BJ (cell line): ENCODE results near the gene CDC25A. TPM values are rescaled to one million over a fixed set of nuclear protein-coding genes. Genes with fewer than 3 reads are reported as not detected.

ENCODE experiments used
- CTCF ChIA-PET: fragments of 350-600 bp; formaldehyde crosslinking; extraction: SDS; loops from one replicate; lab custom pipeline; 2021; ENCODE audit warnings: antibody characterized with exemption, inconsistent platforms; lab: Yijun Ruan, JAX
- POLR2A ChIA-PET: fragments of 300-600 bp; sonication (Branson Sonifier 250); formaldehyde crosslinking; extraction: SDS; loops from one replicate; lab custom pipeline; 2021; ENCODE audit warnings: antibody characterized with exemption; lab: Charles Lee
- DNase-seq: peaks from one replicate; pipeline ENCODE4 v3.0.0-alpha.2; 2011; ENCODE audit warnings: low read depth
- H3K27me3 ChIP-seq: 2 replicates; pipeline ENCODE4 v1.6.0; 2011; ENCODE audit warnings: low read length; ENCODE audit not compliant: control insufficient read depth, insufficient read depth
- H3K36me3 ChIP-seq: 2 replicates; pipeline ENCODE4 v1.5.1; 2011; ENCODE audit warnings: low read length; ENCODE audit not compliant: control insufficient read depth, insufficient read depth
- H3K4me3 ChIP-seq: 2 replicates; pipeline ENCODE4 v1.5.1; 2011; ENCODE audit warnings: low read depth, mild to moderate bottlenecking, control low read depth, low read length
- polyA plus RNA-seq: library from polyadenylated mRNA; depleted of rRNA; stranded (reverse); fragments of >200 nt; gene quantifications from 2 replicates; pipeline ENCODE4 v1.2.3, GENCODE V29; 2011
- TF ChIP-seq, protein P1 (sequence below): IDR thresholded peaks from 2 replicates; pipeline ENCODE4 v1.5.1; 2011; ENCODE audit warnings: low read depth, mild to moderate bottlenecking, control low read depth, inconsistent platforms, low read length, moderate library complexity; ENCODE audit not compliant: insufficient read depth

CDC25A gene
- polyA plus RNA-seq, 1 experiment: 1.9 TPM

DNA sequence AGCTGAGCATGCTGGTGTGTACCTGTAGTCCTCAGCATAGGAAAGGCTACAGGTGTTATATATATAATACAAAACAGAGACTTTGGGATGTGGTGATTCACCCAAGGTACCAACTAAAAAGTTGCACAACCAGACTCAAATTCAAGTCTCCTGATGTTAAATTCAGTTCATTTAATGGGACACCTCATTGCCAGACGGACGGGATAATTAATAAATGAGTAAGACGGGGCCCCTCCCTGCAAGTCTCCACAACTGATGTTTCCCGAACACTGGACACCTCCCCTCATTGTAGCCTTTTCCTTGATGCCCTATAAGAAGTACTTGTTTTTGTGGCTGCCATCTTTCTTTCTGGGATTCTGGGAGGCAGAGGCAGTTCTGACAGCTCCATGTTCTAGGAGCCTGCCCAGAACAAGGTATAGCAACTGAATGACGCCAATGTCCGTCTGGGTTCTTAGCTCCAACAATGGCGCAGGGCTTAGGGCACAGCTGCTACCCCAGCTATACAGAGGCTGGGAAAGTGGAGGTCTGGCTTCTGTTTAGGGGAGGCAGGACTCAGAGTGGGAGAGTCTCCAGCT, 50.7 kb downstream of the CDC25A start:
- POLR2A ChIA-PET: no interaction called here
- CTCF ChIA-PET: interaction anchor here (4.3 kb wide), 1 partner anchor 15 kb away, joined by 29 read pairs; no protein-coding TSS in a partner anchor
- DNase-seq: no peak
- Histone ChIP-seq H3K36me3 (no peaks in the 10 kb centered on the region), H3K4me3 (no peak overlapping the region), H3K27me3 (no peaks in the 10 kb centered on the region)
- TF ChIP-seq, protein P1, sequence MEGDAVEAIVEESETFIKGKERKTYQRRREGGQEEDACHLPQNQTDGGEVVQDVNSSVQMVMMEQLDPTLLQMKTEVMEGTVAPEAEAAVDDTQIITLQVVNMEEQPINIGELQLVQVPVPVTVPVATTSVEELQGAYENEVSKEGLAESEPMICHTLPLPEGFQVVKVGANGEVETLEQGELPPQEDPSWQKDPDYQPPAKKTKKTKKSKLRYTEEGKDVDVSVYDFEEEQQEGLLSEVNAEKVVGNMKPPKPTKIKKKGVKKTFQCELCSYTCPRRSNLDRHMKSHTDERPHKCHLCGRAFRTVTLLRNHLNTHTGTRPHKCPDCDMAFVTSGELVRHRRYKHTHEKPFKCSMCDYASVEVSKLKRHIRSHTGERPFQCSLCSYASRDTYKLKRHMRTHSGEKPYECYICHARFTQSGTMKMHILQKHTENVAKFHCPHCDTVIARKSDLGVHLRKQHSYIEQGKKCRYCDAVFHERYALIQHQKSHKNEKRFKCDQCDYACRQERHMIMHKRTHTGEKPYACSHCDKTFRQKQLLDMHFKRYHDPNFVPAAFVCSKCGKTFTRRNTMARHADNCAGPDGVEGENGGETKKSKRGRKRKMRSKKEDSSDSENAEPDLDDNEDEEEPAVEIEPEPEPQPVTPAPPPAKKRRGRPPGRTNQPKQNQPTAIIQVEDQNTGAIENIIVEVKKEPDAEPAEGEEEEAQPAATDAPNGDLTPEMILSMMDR: no peak

DNA sequence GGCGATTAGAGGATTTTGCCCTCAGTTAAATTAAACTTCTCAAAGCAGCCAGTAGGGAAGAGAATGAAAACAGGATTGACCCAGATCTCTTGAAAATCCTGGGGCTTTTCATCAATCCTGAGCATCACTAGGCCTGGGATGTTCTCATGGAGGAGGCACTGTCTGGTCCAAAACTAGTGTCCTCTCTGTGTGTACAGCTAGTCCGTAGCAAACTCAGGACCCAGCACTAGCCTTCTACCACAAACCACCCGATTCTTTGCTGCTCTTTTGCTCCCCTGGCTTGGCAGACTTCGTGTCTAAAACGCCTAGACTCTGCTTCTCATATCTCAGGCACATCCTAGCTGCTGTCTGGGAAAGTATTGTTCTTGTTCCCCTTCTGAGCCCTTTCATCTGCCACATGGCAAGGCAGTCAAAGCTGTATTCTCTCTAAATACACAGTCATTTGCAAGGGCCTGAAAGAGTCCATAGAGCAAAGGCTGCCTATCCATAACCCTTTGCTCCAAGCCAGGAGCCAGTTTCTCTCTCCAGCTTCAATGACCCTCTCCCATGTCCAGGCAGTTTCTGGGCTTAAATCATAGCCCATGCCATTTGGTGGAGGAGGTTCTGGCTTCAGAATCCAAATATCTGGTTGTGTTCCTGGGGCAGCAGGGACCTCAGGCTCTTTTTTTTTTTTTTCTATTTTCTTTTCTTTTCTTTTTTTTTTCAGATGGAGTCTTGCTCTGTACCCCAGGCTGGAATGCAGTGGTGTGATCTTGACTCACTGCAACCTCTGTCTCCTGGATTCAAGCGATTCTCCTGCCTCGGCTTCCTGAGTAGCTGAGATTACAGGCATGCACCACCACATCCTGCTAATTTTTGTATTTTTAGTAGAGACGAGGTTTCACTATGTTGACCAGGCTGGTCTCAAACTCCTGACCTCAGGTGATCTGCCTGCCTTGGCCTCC, 52.4 kb downstream of the CDC25A start:
- Histone ChIP-seq H3K4me3 (no peak overlapping the region), H3K36me3 (no peaks in the 10 kb centered on the region), H3K27me3 (no peaks in the 10 kb centered on the region)
- no peak for DNase-seq
- TF ChIP-seq, protein P1: no peak
- ChIA-PET CTCF (interaction anchor here (0.5 to 1.0 kb wide), 2 partner anchors 15 to 56 kb away, joined by 4 to 7 read pairs; no protein-coding TSS in a partner anchor), POLR2A (interaction anchor here (0.7 kb wide), 1 partner anchor 421 kb away, joined by 9 read pairs; no protein-coding TSS in a partner anchor)

DNA sequence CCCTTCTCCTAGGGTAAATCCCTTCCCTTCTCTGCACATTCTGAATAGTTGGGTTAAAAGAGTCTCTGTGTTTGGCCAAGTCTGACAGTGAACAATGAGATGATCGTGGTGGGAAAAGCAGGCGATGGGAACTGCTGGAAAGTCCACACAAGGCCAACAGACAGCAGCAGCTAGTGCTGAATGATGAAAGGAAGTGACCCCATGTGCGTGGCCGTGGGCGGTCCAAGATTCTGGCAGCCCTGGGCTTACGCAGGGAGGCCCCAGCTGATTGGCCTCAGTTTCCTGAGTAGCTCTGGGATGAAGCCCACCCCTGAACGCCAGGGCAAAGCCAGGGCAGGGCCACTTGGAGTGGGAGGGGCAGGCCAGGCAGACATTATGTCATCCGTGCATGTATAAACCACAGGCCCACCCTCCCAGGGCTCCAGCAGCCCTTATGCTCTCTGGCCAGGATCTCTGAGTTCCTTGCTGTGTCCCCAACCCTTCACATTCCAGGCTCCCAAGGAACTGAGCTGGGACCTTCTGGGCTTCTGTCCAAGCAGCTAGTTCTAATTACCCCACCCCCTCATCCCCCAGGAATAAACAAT, 57.8 kb downstream of the CDC25A start:
- TF ChIP-seq, protein P1: no peak
- Histone ChIP-seq H3K27me3 (no peaks in the 10 kb centered on the region), H3K36me3 (no peaks in the 10 kb centered on the region), H3K4me3 (no peak overlapping the region)
- CTCF ChIA-PET: interaction anchor here (0.6 to 1.7 kb wide), 5 partner anchors 9 to 294 kb away, joined by 3 to 5 read pairs (median 5); no protein-coding TSS in a partner anchor
- DNase-seq: peak; percentile 70
- POLR2A ChIA-PET: interaction anchor here (0.5 kb wide), 1 partner anchor 138 kb away, joined by 5 read pairs; no protein-coding TSS in a partner anchor

DNA sequence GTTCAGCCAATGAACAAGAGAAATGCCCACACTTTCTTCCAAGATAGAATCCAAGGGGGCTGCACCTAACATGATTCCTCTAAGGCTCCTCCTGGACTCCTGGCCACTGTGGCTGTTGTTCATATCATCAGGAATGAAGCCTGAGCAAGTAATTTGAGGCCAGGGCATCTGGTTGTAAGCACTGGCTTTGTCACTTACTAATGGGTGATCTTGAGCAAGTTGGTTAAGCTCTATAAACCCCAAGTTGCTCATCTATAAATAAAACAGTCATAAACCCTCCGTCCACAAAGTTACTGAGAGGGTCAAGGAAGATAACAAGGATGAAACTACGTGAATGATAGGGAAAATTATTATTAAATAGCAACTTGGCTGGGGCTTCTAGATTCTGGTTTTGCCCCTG, 58.3 kb downstream of the CDC25A start:
- no peaks in the 10 kb centered on the region for H3K36me3 ChIP-seq
- ChIA-PET CTCF (interaction anchor here (1.2 to 1.7 kb wide), 4 partner anchors 9 to 140 kb away, joined by 4 to 5 read pairs (median 5); no protein-coding TSS in a partner anchor), POLR2A (interaction anchor here (0.5 to 0.6 kb wide), 3 partner anchors 41 to 137 kb away, joined by 3 to 12 read pairs (median 5); no protein-coding TSS in a partner anchor)
- no peak overlapping the region for H3K4me3 ChIP-seq
- no peak for DNase-seq
- TF ChIP-seq, protein P1: no peak
- H3K27me3 ChIP-seq: no peaks in the 10 kb centered on the region
